HEK293T (cell line): ENCODE measurements around the gene ERC1.

Source experiments
- BHLHE40 ChIP-seq: fragments of 450-650 bp; IDR thresholded peaks from 2 replicates; pipeline ENCODE4 v1.6.1; 2016; ENCODE audit warnings: mild to moderate bottlenecking, moderate library complexity, borderline replicate concordance
- FOXA1 ChIP-seq: fragments of 450-650 bp; IDR thresholded peaks from 2 replicates; pipeline ENCODE4 v1.6.1; 2016; ENCODE audit warnings: mild to moderate bottlenecking
- FOXM1 ChIP-seq: fragments of 450-650 bp; IDR thresholded peaks from 2 replicates; pipeline ENCODE4 v1.6.1; 2017; ENCODE audit warnings: mild to moderate bottlenecking, borderline replicate concordance
- HDGF ChIP-seq: fragments of 450-650 bp; IDR thresholded peaks from 2 replicates; pipeline ENCODE4 v1.6.1; 2017; ENCODE audit warnings: antibody characterized with exemption, borderline replicate concordance
- L3MBTL2 ChIP-seq: fragments of 450-650 bp; conservative IDR thresholded peaks from 2 replicates; pipeline ENCODE4 v1.6.1; 2016; ENCODE audit warnings: mild to moderate bottlenecking
- LEF1 ChIP-seq: fragments of 450-650 bp; IDR thresholded peaks from 2 replicates; pipeline ENCODE4 v1.6.1; 2017; ENCODE audit warnings: mild to moderate bottlenecking, borderline replicate concordance
- SP1 ChIP-seq: fragments of 450-650 bp; IDR thresholded peaks from 2 replicates; pipeline ENCODE4 v1.6.1; 2017
- SUZ12 ChIP-seq: fragments of 450-650 bp; IDR thresholded peaks from 2 replicates; pipeline ENCODE4 v1.6.1; 2016; ENCODE audit warnings: mild to moderate bottlenecking
- TARDBP ChIP-seq: fragments of 450-650 bp; IDR thresholded peaks from 2 replicates; pipeline ENCODE4 v1.6.1; 2016

DNA sequence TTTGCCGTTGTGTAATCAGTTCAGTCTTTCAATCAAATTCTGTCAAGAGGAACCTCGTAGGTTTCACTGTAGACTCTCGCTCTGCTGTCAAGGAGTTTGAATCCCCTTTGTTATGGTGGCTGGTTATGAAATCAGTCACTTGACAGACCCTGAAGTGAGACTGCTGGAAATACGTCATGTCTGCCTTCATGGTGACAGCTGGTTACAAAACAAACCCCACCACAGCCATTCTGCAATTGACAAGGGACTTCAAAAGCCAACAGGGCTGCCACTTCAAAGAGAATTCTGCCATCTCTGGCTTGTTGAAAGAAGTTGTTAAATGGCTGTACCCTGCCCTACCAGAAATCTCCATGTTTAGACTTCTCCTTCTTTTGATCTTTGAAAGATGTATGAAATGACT lies 286.9 kb downstream of the ERC1 start:
- TF ChIP-seq TARDBP (no peak), LEF1 (no peak), FOXM1 (no peak), SP1 (no peak), L3MBTL2 (no peak), HDGF (no peak), BHLHE40 (no peak), SUZ12 (no peak), FOXA1 (no peak)
